ENCODE data around the gene MRPS34.

MRPS34 gene

GRCh38 chr16:1789643-1790045 lies 16.7 kb upstream of the MRPS34 start:
- no peaks in the 10 kb centered on the region for H3K9me3 ChIP-seq (ENCODE audit: control insufficient read depth, low read length)
- TF ChIP-seq CTCF (IDR thresholded peaks at IDR 0.05), result no peak
- no peaks in the 10 kb centered on the region for H3K27me3 ChIP-seq (ENCODE audit: control insufficient read depth, insufficient read depth, low read length)
- H3K9ac ChIP-seq, result no peak overlapping the region
- H3K4me3 ChIP-seq (ENCODE audit: low read depth, low read length), result no peak overlapping the region
- H3K79me2 ChIP-seq, result peaks cover 21% of the 10 kb centered on the region
- no peak overlapping the region for H3K4me2 ChIP-seq (ENCODE audit: low read length)
- no peak overlapping the region for H2AFZ ChIP-seq
- H3K27ac ChIP-seq, result no peak overlapping the region
- H3K4me1 ChIP-seq, result no peaks in the 10 kb centered on the region
- no peaks in the 10 kb centered on the region for H3K36me3 ChIP-seq (ENCODE audit: control insufficient read depth, insufficient read depth, low read length)

- H3K27me3 ChIP-seq (ENCODE audit: control insufficient read depth, insufficient read depth, low read length), result no peaks in the 10 kb centered on the region
- no peaks in the 10 kb centered on the region for H3K36me3 ChIP-seq (ENCODE audit: control insufficient read depth, insufficient read depth, low read length)
- H3K4me2 ChIP-seq (ENCODE audit: low read length), result no peak overlapping the region
- peaks cover 29% of the 10 kb centered on the region for H3K79me2 ChIP-seq
- no peaks in the 10 kb centered on the region for H3K9me3 ChIP-seq (ENCODE audit: control insufficient read depth, low read length)
- no peak overlapping the region for H3K9ac ChIP-seq
- TF ChIP-seq CTCF (IDR thresholded peaks at IDR 0.05), result no peak
- no peak overlapping the region for H3K27ac ChIP-seq
- no peaks in the 10 kb centered on the region for H3K4me1 ChIP-seq
- no peak overlapping the region for H2AFZ ChIP-seq
- H3K4me3 ChIP-seq (ENCODE audit: low read depth, low read length), result no peak overlapping the region
Observed at GRCh38 chr16:1788708-1789100, 15.8 kb upstream of the MRPS34 start.

- no peak overlapping the region for H3K27ac ChIP-seq
- no peaks in the 10 kb centered on the region for H3K4me1 ChIP-seq
- H3K4me2 ChIP-seq (ENCODE audit: low read length), result no peak overlapping the region
- H3K9me3 ChIP-seq (ENCODE audit: control insufficient read depth, low read length), result no peaks in the 10 kb centered on the region
- H3K79me2 ChIP-seq, result peaks cover 29% of the 10 kb centered on the region
- no peaks in the 10 kb centered on the region for H3K27me3 ChIP-seq (ENCODE audit: control insufficient read depth, insufficient read depth, low read length)
- TF ChIP-seq CTCF (IDR thresholded peaks at IDR 0.05), result no peak
- H2AFZ ChIP-seq, result no peak overlapping the region
- H3K36me3 ChIP-seq (ENCODE audit: control insufficient read depth, insufficient read depth, low read length), result no peaks in the 10 kb centered on the region
- H3K9ac ChIP-seq, result no peak overlapping the region
- H3K4me3 ChIP-seq (ENCODE audit: low read depth, low read length), result no peak overlapping the region
Observed at GRCh38 chr16:1788095-1788707, 15.3 kb upstream of the MRPS34 start.

GRCh38 chr16:1787322-1788094 lies 14.6 kb upstream of the MRPS34 start:
- TF ChIP-seq CTCF (IDR thresholded peaks at IDR 0.05), result no peak
- H3K27ac ChIP-seq, result no peak overlapping the region
- H3K4me2 ChIP-seq (ENCODE audit: low read length), result no peak overlapping the region
- no peak overlapping the region for H2AFZ ChIP-seq
- no peaks in the 10 kb centered on the region for H3K27me3 ChIP-seq (ENCODE audit: control insufficient read depth, insufficient read depth, low read length)
- H3K4me1 ChIP-seq, result no peaks in the 10 kb centered on the region
- H3K9me3 ChIP-seq (ENCODE audit: control insufficient read depth, low read length), result no peaks in the 10 kb centered on the region
- no peak overlapping the region for H3K4me3 ChIP-seq (ENCODE audit: low read depth, low read length)
- no peaks in the 10 kb centered on the region for H3K36me3 ChIP-seq (ENCODE audit: control insufficient read depth, insufficient read depth, low read length)
- no peak overlapping the region for H3K9ac ChIP-seq
- peaks cover 29% of the 10 kb centered on the region for H3K79me2 ChIP-seq

GRCh38 chr16:1787056-1787321 lies 14.1 kb upstream of the MRPS34 start:
- Histone ChIP-seq H3K9me3 (ENCODE audit: control insufficient read depth, low read length) (no peaks in the 10 kb centered on the region), H3K4me3 (ENCODE audit: low read depth, low read length) (no peak overlapping the region), H3K4me2 (ENCODE audit: low read length) (no peak overlapping the region), H3K4me1 (no peaks in the 10 kb centered on the region), H3K36me3 (ENCODE audit: control insufficient read depth, insufficient read depth, low read length) (no peaks in the 10 kb centered on the region), H3K9ac (no peak overlapping the region), H2AFZ (no peak overlapping the region), H3K27me3 (ENCODE audit: control insufficient read depth, insufficient read depth, low read length) (no peaks in the 10 kb centered on the region), H3K27ac (no peak overlapping the region), H3K79me2 (peaks cover 29% of the 10 kb centered on the region)
- no peak for TF ChIP-seq CTCF (IDR thresholded peaks at IDR 0.05)
